Measurements from ENCODE around the gene SLC2A11. TPM values are rescaled to one million over a fixed set of nuclear protein-coding genes. Genes with fewer than 3 reads are reported as not detected.
"Not testable (repeated sequence)": the region's sequence is repeated elsewhere in the genome, so short reads cannot be mapped to it uniquely, and the experiment has no call there.

SLC2A11 gene
- total RNA-seq, 1 donor from 2014 or later: 13.6 TPM

- DNase-seq (ENCODE audit: low spot score) (no peak), ATAC-seq (no peak)
- intact Hi-C loops (cut with DNase I): no loop called here
These were observed 15.1 kb upstream of the SLC2A11 start for GRCh38 chr22:23842599-23842998.

- no peak for DNase-seq (ENCODE audit: low spot score)
- intact Hi-C loops (cut with DNase I): loop anchor here (5.0 kb wide), 1 partner anchor 77 kb away; the partner anchor contains the start of gene CHCHD10
These were observed 12.9 kb upstream of the SLC2A11 start for GRCh38 chr22:23844739-23845202.

DNA sequence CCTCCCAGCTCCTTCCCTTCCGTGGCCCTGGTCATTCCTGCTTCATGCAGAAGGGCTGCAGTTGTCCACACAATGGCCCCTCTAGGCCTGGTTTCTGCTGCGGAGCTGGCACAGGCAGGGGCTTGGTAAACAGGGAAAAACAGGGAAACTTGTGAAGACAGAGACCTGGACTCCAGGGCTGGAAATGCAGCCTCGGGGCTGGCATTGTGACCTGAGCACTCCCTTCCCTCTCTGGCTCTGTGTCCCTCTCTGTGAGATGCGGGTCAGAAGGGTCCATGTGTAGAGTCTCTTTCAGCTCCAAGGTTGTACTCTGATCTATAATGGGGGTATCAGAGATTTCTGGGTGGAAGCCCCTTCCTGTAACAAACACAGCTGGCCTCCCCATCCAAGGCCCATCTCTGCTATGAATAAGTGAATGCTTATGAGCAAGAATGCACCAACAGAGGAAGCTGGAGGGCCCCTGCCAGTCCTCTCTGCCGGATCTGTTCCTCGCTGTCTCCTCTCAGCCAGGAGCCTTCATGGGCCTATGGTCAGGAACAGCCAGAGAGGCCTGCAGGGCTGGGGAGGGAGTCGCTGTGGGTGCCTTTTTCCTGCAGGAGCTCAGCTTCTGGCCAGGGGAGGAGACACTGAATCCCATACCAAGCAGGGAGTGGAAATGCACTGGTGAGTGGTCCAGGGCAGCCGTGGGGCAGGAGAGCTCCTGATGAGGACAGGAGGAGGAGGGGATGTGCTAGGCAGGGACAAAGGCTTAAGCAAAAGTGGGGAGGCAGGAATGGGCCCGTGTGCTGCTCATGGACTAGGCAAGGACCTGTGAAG, 12.2 kb upstream of the SLC2A11 start:
- intact Hi-C loops (cut with DNase I): loop anchor here (5.0 kb wide), 1 partner anchor 78 kb away; the partner anchor contains the start of gene CHCHD10
- ATAC-seq (no peak), DNase-seq (ENCODE audit: low spot score) (no peak)

More at GRCh38 chr22:23844739-23845202, 12.9 kb upstream of the SLC2A11 start:
- no peak for ATAC-seq

DNA sequence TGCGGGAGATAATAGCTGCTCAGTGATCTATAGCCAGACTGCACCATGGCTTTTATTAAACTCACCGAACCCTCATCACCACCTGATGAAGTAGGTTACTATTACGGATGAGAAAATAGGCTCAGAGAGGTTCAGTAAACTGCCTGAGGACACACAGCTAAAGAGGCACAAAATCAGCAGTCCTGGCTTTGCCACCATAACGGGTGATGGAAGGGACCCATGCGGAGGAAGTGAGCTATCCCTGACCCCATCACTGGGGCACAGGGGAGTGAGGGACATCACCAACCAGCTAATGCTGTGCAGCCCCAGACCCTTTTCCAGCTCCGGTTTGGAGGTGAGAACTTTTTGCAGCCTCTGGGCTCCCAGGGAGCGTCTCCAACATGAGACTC, 11.6 kb upstream of the SLC2A11 start:
- intact Hi-C loops (cut with DNase I): loop anchor here (5.0 kb wide), 1 partner anchor 79 kb away; the partner anchor contains the start of gene CHCHD10
- no peak for DNase-seq (ENCODE audit: low spot score)
- ATAC-seq: no peak

DNA sequence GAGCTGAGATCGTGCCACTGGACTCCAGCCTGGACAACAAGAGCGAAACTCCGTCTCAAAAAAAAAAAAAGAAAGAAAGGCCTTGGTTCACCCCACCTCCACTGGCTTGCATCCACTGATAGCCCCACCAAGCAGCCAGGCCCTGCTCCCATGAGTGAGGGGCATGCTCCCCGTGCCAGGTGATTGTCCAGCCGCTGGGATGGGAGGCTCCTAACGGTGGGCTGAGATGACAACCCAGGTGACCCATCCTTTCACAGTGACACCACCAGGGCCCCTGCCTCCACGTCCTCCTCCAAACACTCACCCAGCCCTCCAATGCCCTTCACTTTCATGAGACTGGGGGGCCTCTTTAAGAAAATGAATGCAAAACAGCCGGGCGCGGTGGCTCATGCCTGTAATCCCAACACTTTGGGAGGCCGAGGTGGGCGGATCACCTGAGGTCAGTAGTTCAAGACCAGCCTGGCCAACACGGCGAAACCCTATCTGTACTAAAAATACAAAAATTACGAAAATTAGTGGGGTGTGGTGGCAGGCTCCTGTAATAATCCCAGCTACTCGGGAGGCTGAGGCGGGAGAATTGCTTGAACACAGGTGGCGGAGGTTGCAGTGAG, 10.3 kb upstream of the SLC2A11 start:
- DNase-seq (ENCODE audit: low spot score) (no peak), ATAC-seq (no peak)
- intact Hi-C loops (cut with DNase I): loop anchor here (5.0 kb wide), 1 partner anchor 80 kb away; the partner anchor contains the start of gene CHCHD10

- no peak for DNase-seq (ENCODE audit: low spot score)
- no peak for ATAC-seq
- intact Hi-C loops (cut with DNase I): loop anchor here (5.0 kb wide), 1 partner anchor 81 kb away; the partner anchor contains the start of gene CHCHD10
These were observed 9.4 kb upstream of the SLC2A11 start for GRCh38 chr22:23847991-23848864.

DNA sequence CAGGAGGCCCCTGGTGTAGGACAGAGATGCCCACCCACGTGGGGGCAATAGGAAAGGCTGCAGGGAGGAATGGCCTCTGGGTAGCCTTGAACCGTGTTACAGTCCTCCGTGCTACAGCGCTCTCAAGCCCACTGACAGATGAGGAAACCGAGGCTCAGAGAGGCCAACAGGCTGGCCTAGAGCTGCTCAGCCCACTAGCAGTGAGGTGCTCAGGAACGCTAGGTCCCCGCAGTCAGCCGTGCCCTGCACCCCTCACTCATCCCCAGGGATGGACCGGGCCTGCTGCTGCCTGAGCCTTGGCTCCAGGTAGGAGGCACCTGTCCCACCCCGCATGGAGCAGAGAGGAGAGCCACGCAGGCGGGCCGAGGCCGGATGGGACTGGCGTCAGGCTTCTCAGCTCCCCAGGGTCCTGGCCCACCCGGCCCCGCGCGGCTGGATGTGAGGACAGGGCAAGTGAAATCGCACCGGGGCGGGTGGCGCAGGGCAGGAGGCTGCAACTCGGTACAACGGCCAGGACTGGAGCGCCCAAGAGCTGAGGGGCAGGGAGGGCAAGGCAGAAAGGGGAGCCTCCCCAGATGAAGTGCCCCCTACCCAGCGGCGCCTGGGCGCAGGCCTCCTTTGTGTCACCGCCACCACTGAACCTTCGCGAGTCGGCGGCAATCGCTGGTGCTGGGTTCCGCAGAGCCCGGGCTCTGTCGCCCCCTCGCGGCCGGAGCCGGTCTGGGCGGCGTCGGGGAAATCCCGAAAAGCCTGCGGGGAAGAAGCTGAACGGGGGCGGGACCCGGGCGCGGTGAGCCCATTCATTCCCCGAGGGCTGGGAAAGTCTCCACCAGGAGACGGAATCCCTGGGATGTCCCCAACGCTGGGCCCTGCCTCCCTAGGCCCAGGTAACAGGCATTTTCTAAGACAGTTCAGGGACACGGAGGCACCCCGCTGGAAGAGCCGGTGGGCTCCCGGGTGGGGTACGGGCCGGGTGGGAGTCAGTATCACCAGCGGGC, 8.4 kb upstream of the SLC2A11 start:
- ATAC-seq (peak; percentile 76), DNase-seq (ENCODE audit: low spot score) (peak; percentile 92)

GRCh38 chr22:23850136-23850611, 7.5 kb upstream of the SLC2A11 start:
- DNase-seq (ENCODE audit: low spot score) (no peak), ATAC-seq (no peak)
- intact Hi-C loops (cut with DNase I): no loop called here

More for the DNA sequence above, 8.4 kb upstream of the SLC2A11 start:
- intact Hi-C loops (cut with DNase I): loop anchor here (5.0 kb wide), 1 partner anchor 82 kb away; the partner anchor contains the start of gene CHCHD10

- ATAC-seq (peak; percentile 69), DNase-seq (ENCODE audit: low spot score) (no peak)
- intact Hi-C loops (cut with DNase I): no loop called here
These were observed 712 bp upstream of the SLC2A11 start for GRCh38 chr22:23856721-23857605.

DNA sequence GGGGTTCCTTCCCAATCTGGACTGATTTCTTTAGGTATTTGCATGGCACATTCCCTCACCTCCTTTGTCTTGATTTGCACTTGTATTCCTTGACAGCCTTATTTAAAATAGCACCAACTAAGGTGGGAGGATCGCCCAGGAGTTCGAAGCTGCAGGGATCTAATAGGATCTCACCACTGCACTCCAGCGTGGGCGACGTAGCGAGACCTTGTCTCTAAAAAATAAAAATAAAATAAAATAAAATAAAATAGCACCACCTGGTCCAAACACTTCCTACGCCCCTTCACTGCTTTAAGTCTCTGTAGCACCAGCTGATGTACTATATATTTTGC, 775 bp downstream of the SLC2A11 start:
- ATAC-seq: no peak
- intact Hi-C loops (cut with DNase I): no loop called here

GRCh38 chr22:23859201-23859600, 1.5 kb downstream of the SLC2A11 start:
- DNase-seq (ENCODE audit: low spot score): no peak
- intact Hi-C loops (cut with DNase I): no loop called here
- ATAC-seq: no peak

More for the DNA sequence above, 775 bp downstream of the SLC2A11 start:
- DNase-seq (ENCODE audit: low spot score): no peak

GRCh38 chr22:23860187-23860586, 2.5 kb downstream of the SLC2A11 start:
- DNase-seq (ENCODE audit: low spot score); ATAC-seq; intact Hi-C loops (cut with DNase I): not testable (repeated sequence)

- DNase-seq (ENCODE audit: low spot score) (no peak), ATAC-seq (no peak)
- intact Hi-C loops (cut with DNase I): no loop called here
These were observed 4.4 kb downstream of the SLC2A11 start for GRCh38 chr22:23862103-23862502.

DNA sequence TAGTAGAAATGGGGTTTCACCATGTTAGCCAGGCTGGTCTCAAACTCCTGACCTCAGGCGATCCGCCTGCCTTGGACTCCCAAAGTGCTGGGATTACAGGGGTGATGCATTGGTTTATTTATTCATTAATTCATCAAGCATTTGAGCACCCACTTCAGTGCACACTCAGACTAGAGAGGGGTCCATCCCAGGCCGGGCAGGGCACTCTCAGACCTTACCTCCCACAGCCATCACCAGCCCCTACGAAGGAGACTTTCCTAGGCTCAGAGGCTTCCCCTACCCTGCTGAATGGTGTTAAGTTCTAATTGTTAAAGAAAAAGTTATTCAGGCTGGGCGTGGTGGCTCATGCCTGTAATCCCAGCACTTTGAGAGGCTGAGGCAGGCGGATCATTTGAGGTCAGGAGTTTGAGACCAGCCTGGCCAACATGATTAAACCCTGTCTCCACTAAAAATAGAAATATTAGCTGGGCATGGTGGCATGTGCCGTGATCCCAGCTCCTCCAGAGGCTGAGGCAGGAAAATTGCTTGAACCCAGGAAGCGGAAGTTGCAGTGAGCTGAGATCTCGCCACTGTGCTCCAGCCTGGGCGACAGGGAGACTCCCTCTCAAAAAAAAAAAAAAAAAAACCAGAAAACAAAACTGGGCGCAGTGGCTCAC, 7.0 kb downstream of the SLC2A11 start:
- intact Hi-C loops (cut with DNase I); ATAC-seq; DNase-seq (ENCODE audit: low spot score): not testable (repeated sequence)

DNA sequence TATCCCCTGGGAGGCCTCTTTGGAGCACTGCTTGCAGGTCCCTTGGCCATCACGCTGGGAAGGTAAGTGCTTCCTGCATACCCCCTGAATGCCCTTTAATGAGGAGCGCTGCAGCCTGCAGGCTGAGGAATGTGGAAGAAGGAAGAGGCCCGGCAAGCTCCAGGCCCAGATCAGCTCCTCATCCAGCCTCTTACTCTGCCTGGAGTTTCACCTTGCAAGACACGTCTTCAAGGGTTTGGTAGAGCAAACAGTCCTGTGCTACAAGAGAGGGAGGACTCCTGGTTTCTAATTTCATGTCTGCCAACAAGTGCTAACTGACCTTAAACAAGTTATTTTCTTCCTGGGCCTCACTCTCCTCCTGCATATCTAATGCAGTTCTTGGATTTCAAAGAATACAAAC, 10.9 kb downstream of the SLC2A11 start:
- ATAC-seq: no peak
- DNase-seq (ENCODE audit: low spot score): no peak
- intact Hi-C loops (cut with DNase I): no loop called here

DNA sequence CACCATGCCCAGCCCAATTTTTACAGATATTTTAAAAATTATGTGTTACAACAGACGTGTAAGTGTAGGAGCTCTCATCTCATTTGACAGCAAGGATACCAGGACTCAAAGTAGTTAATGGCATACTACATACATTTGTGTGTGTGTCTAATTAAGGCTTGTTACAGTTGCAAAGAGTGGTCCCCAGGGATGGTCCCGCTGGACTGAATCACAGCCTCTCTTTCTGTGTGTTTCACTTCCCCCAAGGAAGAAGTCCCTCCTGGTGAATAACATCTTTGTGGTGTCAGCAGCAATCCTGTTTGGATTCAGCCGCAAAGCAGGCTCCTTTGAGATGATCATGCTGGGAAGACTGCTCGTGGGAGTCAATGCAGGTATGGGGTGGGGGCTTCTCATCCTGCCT, 17.2 kb downstream of the SLC2A11 start:
- ATAC-seq (no peak), DNase-seq (ENCODE audit: low spot score) (no peak)
- intact Hi-C loops (cut with DNase I): no loop called here

Measured in sciatic nerve (tissue), 2 donors.